ENCODE measurements around the gene WIZ.

DNA sequence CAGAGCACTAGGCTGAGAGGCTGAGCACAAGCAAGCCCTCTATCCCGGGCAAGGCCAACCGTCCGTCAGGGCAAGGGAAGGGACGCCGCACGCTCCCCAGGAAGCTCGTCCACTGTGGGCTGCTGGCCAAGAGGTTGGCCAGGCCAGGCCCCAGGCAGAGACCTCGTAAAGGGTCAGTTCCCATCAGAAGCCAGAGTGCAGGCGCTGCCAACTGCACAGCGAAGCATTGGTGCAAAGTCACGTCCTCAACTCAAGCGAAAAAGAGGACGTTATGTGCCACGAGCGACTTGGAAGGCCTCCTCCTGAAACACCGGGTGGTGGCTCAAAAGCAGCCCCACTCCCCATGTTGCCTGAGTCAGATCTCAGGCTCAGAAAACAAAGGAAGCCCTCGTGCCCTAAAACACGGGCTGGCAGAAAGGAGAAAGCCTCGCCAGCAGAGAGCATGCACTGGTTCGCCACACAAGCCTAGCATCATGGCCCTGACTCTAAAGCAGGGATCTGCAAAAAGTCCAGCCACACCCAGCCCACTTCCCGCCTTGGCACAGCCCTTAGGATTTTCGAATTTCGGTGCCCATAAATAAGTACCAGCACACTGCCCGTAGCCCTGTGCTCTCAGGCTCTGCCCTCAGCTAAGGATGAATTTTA lies 74.8 kb downstream of the WIZ start:
- no peak for TF ChIP-seq POLR2A (IDR thresholded peaks at IDR 0.05)
- TF ChIP-seq, protein P1, sequence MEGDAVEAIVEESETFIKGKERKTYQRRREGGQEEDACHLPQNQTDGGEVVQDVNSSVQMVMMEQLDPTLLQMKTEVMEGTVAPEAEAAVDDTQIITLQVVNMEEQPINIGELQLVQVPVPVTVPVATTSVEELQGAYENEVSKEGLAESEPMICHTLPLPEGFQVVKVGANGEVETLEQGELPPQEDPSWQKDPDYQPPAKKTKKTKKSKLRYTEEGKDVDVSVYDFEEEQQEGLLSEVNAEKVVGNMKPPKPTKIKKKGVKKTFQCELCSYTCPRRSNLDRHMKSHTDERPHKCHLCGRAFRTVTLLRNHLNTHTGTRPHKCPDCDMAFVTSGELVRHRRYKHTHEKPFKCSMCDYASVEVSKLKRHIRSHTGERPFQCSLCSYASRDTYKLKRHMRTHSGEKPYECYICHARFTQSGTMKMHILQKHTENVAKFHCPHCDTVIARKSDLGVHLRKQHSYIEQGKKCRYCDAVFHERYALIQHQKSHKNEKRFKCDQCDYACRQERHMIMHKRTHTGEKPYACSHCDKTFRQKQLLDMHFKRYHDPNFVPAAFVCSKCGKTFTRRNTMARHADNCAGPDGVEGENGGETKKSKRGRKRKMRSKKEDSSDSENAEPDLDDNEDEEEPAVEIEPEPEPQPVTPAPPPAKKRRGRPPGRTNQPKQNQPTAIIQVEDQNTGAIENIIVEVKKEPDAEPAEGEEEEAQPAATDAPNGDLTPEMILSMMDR (IDR thresholded peaks at IDR 0.05): no peak
